H9 (cell line): ENCODE data around the gene DNM2. TPM values are rescaled to one million over a fixed set of nuclear protein-coding genes. Genes with fewer than 3 reads are reported as not detected.

Experiments
- DNase-seq: peaks from one replicate; pipeline ENCODE4 v3.0.0-alpha.2; 2017
- H2AFZ ChIP-seq: one replicate; pipeline ENCODE4 v1.6.1; 2013; ENCODE audit warnings: mild to moderate bottlenecking, low read length, control low read depth, moderate library complexity
- H2AK5ac ChIP-seq: 2 replicates; pipeline ENCODE4 v1.6.1; 2013; ENCODE audit warnings: low read length, control low read depth, mixed read lengths; ENCODE audit not compliant: insufficient read length
- H2BK120ac ChIP-seq: one replicate; pipeline ENCODE4 v1.6.1; 2013; ENCODE audit warnings: low read depth, mild to moderate bottlenecking, low read length, control low read depth, inconsistent platforms; ENCODE audit not compliant: poor library complexity, severe bottlenecking
- H2BK12ac ChIP-seq: 2 replicates; pipeline ENCODE4 v1.6.1; 2013; ENCODE audit warnings: low read length, control low read depth, mixed read lengths, low read depth; ENCODE audit not compliant: insufficient read length
- H2BK15ac ChIP-seq: 2 replicates; pipeline ENCODE4 v1.6.1; 2013; ENCODE audit warnings: low read depth, low read length, control low read depth
- H2BK20ac ChIP-seq: one replicate; pipeline ENCODE4 v1.6.1; 2013; ENCODE audit warnings: low read depth, mild to moderate bottlenecking, low read length, control low read depth, inconsistent platforms; ENCODE audit not compliant: poor library complexity, severe bottlenecking
- H2BK5ac ChIP-seq: 2 replicates; pipeline ENCODE4 v1.6.1; 2013; ENCODE audit warnings: low read length, control low read depth, mixed read lengths; ENCODE audit not compliant: insufficient read length
- H3K14ac ChIP-seq: 2 replicates; pipeline ENCODE4 v1.6.1; 2013; ENCODE audit warnings: low read length, control low read depth; ENCODE audit not compliant: insufficient read depth
- H3K18ac ChIP-seq: 2 replicates; pipeline ENCODE4 v1.6.1; 2013; ENCODE audit warnings: low read depth, mild to moderate bottlenecking, mixed read lengths, low read length, control low read depth; ENCODE audit not compliant: insufficient read length
- H3K23ac ChIP-seq: 2 replicates; pipeline ENCODE4 v1.6.1; 2013; ENCODE audit warnings: low read length, control low read depth, mixed read lengths, low read depth; ENCODE audit not compliant: insufficient read length
- H3K23me2 ChIP-seq: 2 replicates; pipeline ENCODE4 v1.6.1; 2013; ENCODE audit warnings: low read depth, mild to moderate bottlenecking, mixed read lengths, low read length, control low read depth; ENCODE audit not compliant: insufficient read length, poor library complexity, severe bottlenecking
- H3K27ac ChIP-seq: 2 replicates; pipeline ENCODE4 v1.5.1; 2013; ENCODE audit warnings: low read length, control low read depth, mixed read lengths, low read depth; ENCODE audit not compliant: insufficient read length
- H3K27me3 ChIP-seq: 2 replicates; pipeline ENCODE4 v1.6.1; 2013; ENCODE audit warnings: low read length, control low read depth, inconsistent platforms; ENCODE audit not compliant: insufficient read depth
- H3K4ac ChIP-seq: 2 replicates; pipeline ENCODE4 v1.6.1; 2013; ENCODE audit warnings: low read depth, mild to moderate bottlenecking, control low read depth, inconsistent platforms, low read length, moderate library complexity
- H3K4me1 ChIP-seq: 2 replicates; pipeline ENCODE4 v1.6.1; 2013; ENCODE audit warnings: low read length, control low read depth, inconsistent platforms; ENCODE audit not compliant: insufficient read depth
- H3K4me2 ChIP-seq: 2 replicates; pipeline ENCODE4 v1.6.1; 2013; ENCODE audit warnings: low read length, control low read depth, mixed read lengths; ENCODE audit not compliant: insufficient read length, insufficient read depth
- H3K56ac ChIP-seq: 2 replicates; pipeline ENCODE4 v1.6.1; 2013; ENCODE audit warnings: low read depth, mild to moderate bottlenecking, mixed read lengths, low read length, control low read depth; ENCODE audit not compliant: insufficient read length
- H3K79me1 ChIP-seq: 2 replicates; pipeline ENCODE4 v1.6.1; 2013; ENCODE audit warnings: low read depth, mild to moderate bottlenecking, moderate library complexity, low read length, control low read depth, inconsistent platforms; ENCODE audit not compliant: insufficient read depth, poor library complexity, severe bottlenecking
- H3K79me2 ChIP-seq: 2 replicates; pipeline ENCODE4 v1.6.1; 2013; ENCODE audit warnings: low read length, control low read depth, inconsistent platforms; ENCODE audit not compliant: insufficient read depth
- H3K9ac ChIP-seq: 2 replicates; pipeline ENCODE4 v1.6.1; 2013; ENCODE audit warnings: low read length, control low read depth, mixed read lengths; ENCODE audit not compliant: insufficient read length; ENCODE audit errors: extremely low read depth
- H3K9me3 ChIP-seq: one replicate; pipeline ENCODE4 v1.6.1; 2013; ENCODE audit warnings: low read depth, low read length, inconsistent platforms; ENCODE audit not compliant: control insufficient read depth
- H3T11ph ChIP-seq: one replicate; pipeline ENCODE4 v1.6.1; 2013; ENCODE audit warnings: mild to moderate bottlenecking, low read length, control low read depth, inconsistent platforms
- H4K20me1 ChIP-seq: one replicate; pipeline ENCODE4 v1.6.1; 2013; ENCODE audit not compliant: control insufficient read depth, insufficient read length, insufficient read depth
- H4K5ac ChIP-seq: 2 replicates; pipeline ENCODE4 v1.6.1; 2013; ENCODE audit warnings: low read depth, mild to moderate bottlenecking, mixed read lengths, low read length, control low read depth; ENCODE audit not compliant: insufficient read length
- H4K8ac ChIP-seq: replicated peaks from 2 replicates; pipeline ENCODE4 v1.6.1; 2013; ENCODE audit warnings: low read length, control low read depth, mixed read lengths, low read depth; ENCODE audit not compliant: insufficient read length
- H4K91ac ChIP-seq: 2 replicates; pipeline ENCODE4 v1.6.1; 2013; ENCODE audit warnings: low read depth, mild to moderate bottlenecking, moderate library complexity, mixed read lengths, low read length, control low read depth; ENCODE audit not compliant: insufficient read length
- H3K27ac Mint-ChIP-seq, 3 experiments: 2 replicates in 2 of 3; 3 replicates in 1 of 3; pipeline ENCODE4 v1.8.0; 2020 to 2021; ENCODE audit warnings: mixed read lengths in 3 of 3, mild to moderate bottlenecking in 1 of 3, moderate library complexity in 1 of 3
- H3K27me3 Mint-ChIP-seq: 2 replicates; pipeline ENCODE4 v1.8.0; 2021; ENCODE audit warnings: low read depth, mild to moderate bottlenecking, moderate library complexity, mixed read lengths
- H3K36me3 Mint-ChIP-seq, 3 experiments: 2 replicates in 2 of 3; 3 replicates in 1 of 3; pipeline ENCODE4 v1.8.0; 2020 to 2021; ENCODE audit warnings: low read depth in 3 of 3, mixed read lengths in 3 of 3; ENCODE audit not compliant: insufficient read depth in 1 of 3
- H3K4me1 Mint-ChIP-seq, 2 experiments: 2 replicates each; pipeline ENCODE4 v1.8.0; 2020; ENCODE audit warnings: mixed read lengths in 2 of 2
- H3K4me3 Mint-ChIP-seq, 2 experiments: 2 replicates in 1 of 2; 3 replicates in 1 of 2; pipeline ENCODE4 v1.8.0; 2020 to 2021; ENCODE audit warnings: mild to moderate bottlenecking in 2 of 2, mixed read lengths in 2 of 2, moderate library complexity in 1 of 2
- H3K9me3 Mint-ChIP-seq, 2 experiments: 2 replicates in 1 of 2; 3 replicates in 1 of 2; pipeline ENCODE4 v1.8.0; 2020; ENCODE audit warnings: mild to moderate bottlenecking in 2 of 2, mixed read lengths in 2 of 2, moderate library complexity in 1 of 2
- WGBS: extraction: QIAGEN DNeasy Blood & Tissue Kit; methylation state at CpG from one replicate; pipeline ENCODE4 v1.1.7; 2013; ENCODE audit warnings: missing lambda C conversion rate, low lambda C conversion rate, mixed read lengths; ENCODE audit not compliant: insufficient read length; ENCODE audit errors: extremely low coverage; 5-methylcytosine and 5-hydroxymethylcytosine counted together
- total RNA-seq: library from RNA; stranded (reverse); gene quantifications from 2 replicates; pipeline ENCODE4 v1.2.1, GENCODE V29; 2021
- TF ChIP-seq, protein P1 (sequence below): fragments of 200-600 bp; sonication (generic); conservative IDR thresholded peaks from 3 replicates; pipeline ENCODE4 v1.8.0; 2021; ENCODE audit warnings: antibody characterized with exemption, mild to moderate bottlenecking

DNM2 gene
- total RNA-seq, 1 experiment from 2014 or later: 152 TPM

DNA sequence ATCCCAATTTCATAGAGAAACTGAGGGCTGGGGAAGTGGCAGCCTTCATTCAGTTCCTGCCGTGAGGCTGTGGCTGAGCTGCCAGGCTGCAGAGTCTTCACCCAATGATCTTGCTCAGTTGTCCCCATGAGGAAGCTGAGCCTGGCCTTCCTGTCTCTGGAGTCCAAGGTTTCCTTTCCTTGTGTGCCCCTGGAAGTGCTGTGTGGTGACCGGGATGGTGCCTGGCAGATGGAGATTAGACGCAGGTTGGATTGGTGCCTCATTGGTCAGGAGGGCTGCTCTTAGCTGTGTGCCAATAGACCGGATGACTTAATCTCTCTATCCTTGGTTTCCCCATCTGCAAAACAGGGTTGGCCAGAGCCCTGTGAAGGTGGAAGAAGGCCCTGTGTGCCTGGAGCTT, 24.6 kb downstream of the DNM2 start:
- H3K4me3 Mint-ChIP-seq: no peak overlapping the region
- Histone ChIP-seq H3K9me3 (no peaks in the 10 kb centered on the region), H3K4me1 (no peaks in the 10 kb centered on the region), H3K4me2 (no peak overlapping the region), H2BK20ac (no peak overlapping the region), H2BK15ac (no peak overlapping the region), H4K8ac (no peak overlapping the region), H3T11ph (no peak overlapping the region), H3K9ac (no peak overlapping the region), H2BK5ac (no peak overlapping the region), H3K27me3 (no peaks in the 10 kb centered on the region), H4K5ac (no peak overlapping the region), H2BK12ac (no peak overlapping the region), H4K91ac (no peak overlapping the region), H2AK5ac (no peak overlapping the region), H3K79me2 (peaks cover 6% of the 10 kb centered on the region), H4K20me1 (no peaks in the 10 kb centered on the region), H3K4ac (no peak overlapping the region), H2BK120ac (no peak overlapping the region), H3K27ac (no peak overlapping the region), H3K56ac (no peak overlapping the region), H3K79me1 (peaks cover 6% of the 10 kb centered on the region), H3K14ac (no peak overlapping the region; the same call in 1 of the 2 replicates), H2AFZ (no peak overlapping the region), H3K18ac (no peak overlapping the region), H3K23me2 (no peaks in the 10 kb centered on the region), H3K23ac (no peak overlapping the region)
- peaks cover 6 to 15% (median 8%) of the 10 kb centered on the region in 3 experiments for H3K36me3 Mint-ChIP-seq
- peaks cover 8 to 9% of the 10 kb centered on the region in 2 experiments for H3K4me1 Mint-ChIP-seq
- TF ChIP-seq, protein P1, sequence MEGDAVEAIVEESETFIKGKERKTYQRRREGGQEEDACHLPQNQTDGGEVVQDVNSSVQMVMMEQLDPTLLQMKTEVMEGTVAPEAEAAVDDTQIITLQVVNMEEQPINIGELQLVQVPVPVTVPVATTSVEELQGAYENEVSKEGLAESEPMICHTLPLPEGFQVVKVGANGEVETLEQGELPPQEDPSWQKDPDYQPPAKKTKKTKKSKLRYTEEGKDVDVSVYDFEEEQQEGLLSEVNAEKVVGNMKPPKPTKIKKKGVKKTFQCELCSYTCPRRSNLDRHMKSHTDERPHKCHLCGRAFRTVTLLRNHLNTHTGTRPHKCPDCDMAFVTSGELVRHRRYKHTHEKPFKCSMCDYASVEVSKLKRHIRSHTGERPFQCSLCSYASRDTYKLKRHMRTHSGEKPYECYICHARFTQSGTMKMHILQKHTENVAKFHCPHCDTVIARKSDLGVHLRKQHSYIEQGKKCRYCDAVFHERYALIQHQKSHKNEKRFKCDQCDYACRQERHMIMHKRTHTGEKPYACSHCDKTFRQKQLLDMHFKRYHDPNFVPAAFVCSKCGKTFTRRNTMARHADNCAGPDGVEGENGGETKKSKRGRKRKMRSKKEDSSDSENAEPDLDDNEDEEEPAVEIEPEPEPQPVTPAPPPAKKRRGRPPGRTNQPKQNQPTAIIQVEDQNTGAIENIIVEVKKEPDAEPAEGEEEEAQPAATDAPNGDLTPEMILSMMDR: no peak
- no peaks in the 10 kb centered on the region for H3K27me3 Mint-ChIP-seq
- WGBS: no CpG with 5 or more reads among the region's 4 CpGs
- H3K9me3 Mint-ChIP-seq: peaks cover 5 to 7% of the 10 kb centered on the region in 2 experiments; a peak in 4 of 5 replicates
- 0 out of 7 replicates have a peak overlapping the region, but pooled peaks of 1 of the 3 experiments have one; percentile 49 for H3K27ac Mint-ChIP-seq
- DNase-seq: no peak
